Nephron (organoid): ENCODE measurements around the gene MSLN.

ENCODE experiments used
- H3K27ac Mint-ChIP-seq, 3 experiments: 2 replicates each; pipeline ENCODE4 v1.8.0; 2020; ENCODE audit warnings: mixed read lengths in 3 of 3, mild to moderate bottlenecking in 2 of 3, moderate library complexity in 1 of 3
- H3K27me3 Mint-ChIP-seq: 2 replicates; pipeline ENCODE4 v1.8.0; 2021; ENCODE audit warnings: low read depth, mild to moderate bottlenecking, moderate library complexity, mixed read lengths
- H3K36me3 Mint-ChIP-seq: 2 replicates; pipeline ENCODE4 v1.8.0; 2020; ENCODE audit warnings: low read depth, mixed read lengths
- H3K4me1 Mint-ChIP-seq: 2 replicates; pipeline ENCODE4 v1.8.0; 2020; ENCODE audit warnings: mixed read lengths
- H3K4me3 Mint-ChIP-seq, 3 experiments: 2 replicates each; pipeline ENCODE4 v1.8.0; 2020; ENCODE audit warnings: mild to moderate bottlenecking in 3 of 3, mixed read lengths in 3 of 3, moderate library complexity in 2 of 3
- H3K9me3 Mint-ChIP-seq: 2 replicates; pipeline ENCODE4 v1.8.0; 2020; ENCODE audit warnings: mixed read lengths
- TF ChIP-seq, protein P1 (sequence below), 3 experiments: fragments of 200-600 bp; sonication (generic); IDR thresholded peaks; one replicate each; pipeline ENCODE4 v1.5.0; 2021; ENCODE audit warnings: antibody characterized with exemption in 3 of 3; ENCODE audit not compliant: unreplicated experiment in 3 of 3

Gene MSLN

DNA sequence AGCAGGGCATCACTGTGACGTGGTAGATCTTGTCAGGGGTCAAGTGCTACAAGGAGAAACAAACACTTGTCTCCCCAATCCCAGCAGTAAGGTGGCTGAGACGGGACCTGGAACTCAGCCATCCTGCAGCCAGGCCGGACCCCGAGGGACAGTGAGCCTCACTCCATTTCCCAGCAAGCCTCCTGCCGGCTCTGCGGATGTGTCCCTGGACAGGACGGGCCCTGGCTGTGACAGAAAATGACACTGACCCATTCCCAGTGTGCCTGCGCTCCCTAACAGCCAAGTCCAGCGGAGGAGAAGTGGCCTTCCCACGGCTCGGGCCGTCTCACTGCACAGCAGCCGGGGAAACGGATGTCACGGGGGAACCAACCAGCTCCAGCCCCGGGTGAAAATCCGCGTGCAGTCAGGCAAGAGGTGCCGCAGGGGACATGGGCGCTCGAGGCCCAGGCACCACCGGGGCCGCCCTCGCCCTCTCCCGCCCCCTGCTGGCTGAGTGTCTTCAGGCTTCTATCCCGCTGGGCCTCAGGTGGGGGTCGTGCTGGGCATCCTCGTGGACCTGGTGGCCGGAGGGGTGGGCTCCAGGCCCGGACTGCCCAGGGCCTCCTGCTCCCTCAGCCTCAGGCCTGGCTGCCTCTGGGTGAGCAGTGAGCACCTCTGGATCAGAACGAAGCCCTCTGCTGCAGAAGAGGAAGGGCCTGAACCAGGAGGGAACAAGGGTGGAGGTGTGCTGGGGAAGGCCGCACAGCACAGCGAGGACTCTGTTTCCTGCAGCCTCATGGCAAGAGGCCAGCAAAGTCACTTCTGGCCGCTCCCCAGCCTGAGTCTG, 26.9 kb upstream of the MSLN start:
- H3K9me3 Mint-ChIP-seq = no peaks in the 10 kb centered on the region
- no peak overlapping the region for H3K27ac Mint-ChIP-seq
- H3K4me3 Mint-ChIP-seq = no peak overlapping the region
- TF ChIP-seq, protein P1, sequence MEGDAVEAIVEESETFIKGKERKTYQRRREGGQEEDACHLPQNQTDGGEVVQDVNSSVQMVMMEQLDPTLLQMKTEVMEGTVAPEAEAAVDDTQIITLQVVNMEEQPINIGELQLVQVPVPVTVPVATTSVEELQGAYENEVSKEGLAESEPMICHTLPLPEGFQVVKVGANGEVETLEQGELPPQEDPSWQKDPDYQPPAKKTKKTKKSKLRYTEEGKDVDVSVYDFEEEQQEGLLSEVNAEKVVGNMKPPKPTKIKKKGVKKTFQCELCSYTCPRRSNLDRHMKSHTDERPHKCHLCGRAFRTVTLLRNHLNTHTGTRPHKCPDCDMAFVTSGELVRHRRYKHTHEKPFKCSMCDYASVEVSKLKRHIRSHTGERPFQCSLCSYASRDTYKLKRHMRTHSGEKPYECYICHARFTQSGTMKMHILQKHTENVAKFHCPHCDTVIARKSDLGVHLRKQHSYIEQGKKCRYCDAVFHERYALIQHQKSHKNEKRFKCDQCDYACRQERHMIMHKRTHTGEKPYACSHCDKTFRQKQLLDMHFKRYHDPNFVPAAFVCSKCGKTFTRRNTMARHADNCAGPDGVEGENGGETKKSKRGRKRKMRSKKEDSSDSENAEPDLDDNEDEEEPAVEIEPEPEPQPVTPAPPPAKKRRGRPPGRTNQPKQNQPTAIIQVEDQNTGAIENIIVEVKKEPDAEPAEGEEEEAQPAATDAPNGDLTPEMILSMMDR (IDR thresholded peaks at IDR 0.05; ENCODE audit: unreplicated experiment in 3 of 3) = peak in 1 of 3 experiments; percentile 14
- no peaks in the 10 kb centered on the region for H3K4me1 Mint-ChIP-seq
- H3K36me3 Mint-ChIP-seq = peaks cover 20% of the 10 kb centered on the region
- peaks cover 4% of the 10 kb centered on the region for H3K27me3 Mint-ChIP-seq

DNA sequence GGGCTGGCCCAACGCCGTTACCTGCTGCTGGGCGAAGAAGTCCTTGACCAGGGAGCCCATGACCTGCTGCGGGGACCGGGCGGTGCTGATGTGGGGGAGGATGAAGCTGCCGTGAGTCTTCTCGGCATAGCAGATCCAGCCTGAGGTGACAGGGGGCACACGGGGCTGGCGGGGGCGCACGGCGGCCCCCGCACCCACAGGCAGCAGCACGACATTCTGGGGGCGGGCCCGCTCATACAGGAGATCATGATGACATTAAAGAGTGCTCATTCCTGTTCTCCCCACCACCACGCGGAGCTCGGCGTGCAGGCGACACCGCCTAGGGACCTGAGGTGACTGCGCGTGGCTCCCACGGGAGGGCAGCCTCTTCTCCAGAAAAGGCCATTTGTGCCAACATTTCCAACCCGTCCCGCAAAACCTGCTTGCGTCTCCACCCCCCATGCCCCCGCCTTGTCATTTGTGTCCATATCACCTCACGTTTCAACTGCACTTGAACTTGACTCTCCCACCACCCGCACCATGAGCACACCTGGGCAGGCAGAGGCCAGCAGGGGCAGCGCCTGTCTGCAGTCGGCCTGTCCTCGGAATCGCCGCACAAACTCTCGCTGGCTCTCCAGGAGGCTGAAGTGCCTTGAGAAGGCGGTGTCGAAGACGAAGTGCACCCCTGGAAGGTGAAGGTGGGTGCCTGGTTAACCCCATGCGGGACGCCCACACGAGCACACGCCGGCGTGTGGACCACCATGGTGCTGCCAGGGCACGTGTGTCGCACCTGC, 26.1 kb upstream of the MSLN start:
- Mint-ChIP-seq H3K36me3 (peaks cover 20% of the 10 kb centered on the region), H3K9me3 (no peaks in the 10 kb centered on the region), H3K27ac (no peak overlapping the region), H3K27me3 (no peaks in the 10 kb centered on the region), H3K4me1 (no peaks in the 10 kb centered on the region), H3K4me3 (no peak overlapping the region)
- TF ChIP-seq, protein P1 (IDR thresholded peaks at IDR 0.05; ENCODE audit: unreplicated experiment in 3 of 3) = no peak

DNA sequence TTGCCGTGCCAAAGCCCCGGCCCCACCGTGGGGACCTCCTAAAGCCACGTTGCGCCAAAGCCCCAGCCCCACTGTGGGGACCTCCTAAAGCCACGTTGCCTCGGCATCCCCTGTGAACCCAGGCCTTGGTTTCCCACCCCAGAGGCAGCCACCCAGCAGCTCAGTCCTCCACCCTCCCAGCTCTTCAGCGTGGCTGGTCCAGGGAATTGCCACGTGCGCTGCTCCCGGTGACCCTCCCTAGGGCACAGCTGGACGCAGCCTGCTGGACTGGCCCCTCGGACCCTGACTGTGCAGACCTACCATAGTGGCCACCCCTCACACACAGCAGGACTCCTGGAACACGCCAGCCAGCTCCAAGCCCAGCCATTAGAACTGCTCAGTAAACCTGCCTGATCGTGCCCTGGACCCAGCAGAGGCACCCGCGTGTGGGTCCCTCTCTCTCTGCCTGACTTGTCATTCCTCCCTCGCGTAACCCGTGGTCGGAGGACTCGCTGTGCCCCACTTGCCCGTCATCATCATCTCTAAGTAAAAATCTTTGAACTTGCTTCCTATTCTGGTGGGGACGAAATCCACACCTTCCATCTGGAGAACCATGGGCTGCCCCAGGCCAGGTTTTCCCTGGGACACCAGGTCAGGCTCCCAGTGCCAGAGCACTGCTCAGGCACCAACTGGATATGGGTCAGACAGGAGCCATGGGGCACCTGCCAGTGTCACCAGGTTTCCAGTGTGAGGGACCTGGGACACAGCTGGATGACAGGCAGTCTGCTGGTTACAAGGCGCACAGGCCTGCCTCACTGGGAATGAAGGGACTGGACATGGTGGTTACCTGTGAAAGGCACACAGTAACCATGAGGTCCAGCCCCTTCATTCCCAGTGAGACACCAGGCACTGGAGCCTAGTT, 25.3 kb upstream of the MSLN start:
- H3K9me3 Mint-ChIP-seq = no peaks in the 10 kb centered on the region
- peaks cover 20% of the 10 kb centered on the region for H3K36me3 Mint-ChIP-seq
- TF ChIP-seq, protein P1 (IDR thresholded peaks at IDR 0.05; ENCODE audit: unreplicated experiment in 3 of 3) = no peak
- no peaks in the 10 kb centered on the region for H3K4me1 Mint-ChIP-seq
- peak overlapping the region in 1 of 3 experiments; percentile 17 for H3K4me3 Mint-ChIP-seq
- no peak overlapping the region for H3K27ac Mint-ChIP-seq
- H3K27me3 Mint-ChIP-seq = no peaks in the 10 kb centered on the region

GRCh38 chr16:735982-736453, 24.5 kb upstream of the MSLN start:
- Mint-ChIP-seq H3K27me3 (no peaks in the 10 kb centered on the region), H3K4me1 (no peaks in the 10 kb centered on the region), H3K9me3 (no peaks in the 10 kb centered on the region), H3K27ac (no peak overlapping the region), H3K36me3 (peaks cover 20% of the 10 kb centered on the region), H3K4me3 (peak overlapping the region in 1 of 3 experiments; percentile 42)
- TF ChIP-seq, protein P1 (IDR thresholded peaks at IDR 0.05; ENCODE audit: unreplicated experiment in 3 of 3) = no peak

- H3K4me1 Mint-ChIP-seq = no peaks in the 10 kb centered on the region
- H3K36me3 Mint-ChIP-seq = peaks cover 18% of the 10 kb centered on the region
- peak overlapping the region in 1 of 3 experiments; percentile 73 for H3K4me3 Mint-ChIP-seq
- TF ChIP-seq, protein P1 (IDR thresholded peaks at IDR 0.05; ENCODE audit: unreplicated experiment in 3 of 3) = no peak
- H3K27me3 Mint-ChIP-seq = no peaks in the 10 kb centered on the region
- no peak overlapping the region for H3K27ac Mint-ChIP-seq
- H3K9me3 Mint-ChIP-seq = no peaks in the 10 kb centered on the region
Measured at GRCh38 chr16:736936-737481, 23.5 kb upstream of the MSLN start.
